Parathyroid adenoma (tissue), 2 donors: ENCODE measurements around the gene SKP1.

Experiments
- H2AFZ ChIP-seq: fragments of 300-600 bp; sonication (generic); one replicate; pipeline ENCODE4 v1.7.0; 2017; ENCODE audit warnings: antibody characterized with exemption, mild to moderate bottlenecking
- H3K27ac ChIP-seq: fragments of 300-600 bp; sonication (generic); one replicate; pipeline ENCODE4 v1.7.0; 2017
- H3K27me3 ChIP-seq: fragments of 300-600 bp; sonication (generic); one replicate; pipeline ENCODE4 v1.7.0; 2017; ENCODE audit warnings: low read length; ENCODE audit not compliant: control insufficient read depth, insufficient read depth
- H3K36me3 ChIP-seq: fragments of 300-600 bp; sonication (generic); one replicate; pipeline ENCODE4 v1.7.0; 2017; ENCODE audit warnings: low read length; ENCODE audit not compliant: control insufficient read depth, insufficient read depth
- H3K4me1 ChIP-seq: fragments of 300-600 bp; sonication (generic); one replicate; pipeline ENCODE4 v1.7.0; 2017; ENCODE audit warnings: control low read depth
- H3K4me2 ChIP-seq: fragments of 300-600 bp; sonication (generic); one replicate; pipeline ENCODE4 v1.7.0; 2017; ENCODE audit warnings: low read length
- H3K4me3 ChIP-seq: fragments of 300-600 bp; sonication (generic); one replicate; pipeline ENCODE4 v1.7.0; 2017; ENCODE audit warnings: low read depth, low read length
- H3K79me2 ChIP-seq: fragments of 300-600 bp; sonication (generic); one replicate; pipeline ENCODE4 v1.7.0; 2017; ENCODE audit warnings: control low read depth
- H3K9ac ChIP-seq: fragments of 300-600 bp; sonication (generic); one replicate; pipeline ENCODE4 v1.7.0; 2017; ENCODE audit warnings: mild to moderate bottlenecking
- H3K9me3 ChIP-seq: fragments of 300-600 bp; sonication (generic); one replicate; pipeline ENCODE4 v1.7.0; 2017; ENCODE audit warnings: low read length; ENCODE audit not compliant: control insufficient read depth
- TF ChIP-seq, protein P1 (sequence below): fragments of 300-600 bp; sonication (generic); IDR thresholded peaks from one replicate; pipeline ENCODE4 v1.7.0; 2017; ENCODE audit warnings: antibody characterized with exemption, mild to moderate bottlenecking
- donor health status: primary hyperparathyroidism.

The SKP1 gene

DNA sequence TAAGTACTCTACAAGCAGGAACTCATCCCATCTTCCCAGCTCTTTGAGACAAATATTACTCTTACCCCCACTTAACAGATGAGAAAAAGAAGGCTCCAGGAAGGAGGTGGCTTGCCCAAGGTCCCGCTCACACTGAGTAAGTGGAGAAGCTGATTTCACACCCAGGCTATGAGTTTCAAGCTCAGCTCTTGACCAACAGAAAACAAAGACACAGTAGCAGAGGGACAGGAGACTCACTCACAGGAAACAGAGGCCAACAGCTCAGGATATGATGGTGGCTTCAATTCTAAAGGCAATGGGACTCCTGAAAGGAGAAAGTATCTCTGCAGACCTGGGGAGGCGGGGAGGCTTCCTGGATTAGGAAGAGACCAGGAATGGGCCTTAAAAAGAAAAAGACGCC lies 69.0 kb downstream of the SKP1 start:
- Histone ChIP-seq H3K9me3 (no peaks in the 10 kb centered on the region), H3K79me2 (no peaks in the 10 kb centered on the region), H3K4me2 (no peak overlapping the region), H3K4me1 (peaks cover 9% of the 10 kb centered on the region), H3K27me3 (no peaks in the 10 kb centered on the region), H2AFZ (peak overlapping the region; percentile 58), H3K9ac (no peak overlapping the region), H3K4me3 (no peak overlapping the region), H3K36me3 (no peaks in the 10 kb centered on the region), H3K27ac (peak overlapping the region; percentile 44)
- TF ChIP-seq, protein P1, sequence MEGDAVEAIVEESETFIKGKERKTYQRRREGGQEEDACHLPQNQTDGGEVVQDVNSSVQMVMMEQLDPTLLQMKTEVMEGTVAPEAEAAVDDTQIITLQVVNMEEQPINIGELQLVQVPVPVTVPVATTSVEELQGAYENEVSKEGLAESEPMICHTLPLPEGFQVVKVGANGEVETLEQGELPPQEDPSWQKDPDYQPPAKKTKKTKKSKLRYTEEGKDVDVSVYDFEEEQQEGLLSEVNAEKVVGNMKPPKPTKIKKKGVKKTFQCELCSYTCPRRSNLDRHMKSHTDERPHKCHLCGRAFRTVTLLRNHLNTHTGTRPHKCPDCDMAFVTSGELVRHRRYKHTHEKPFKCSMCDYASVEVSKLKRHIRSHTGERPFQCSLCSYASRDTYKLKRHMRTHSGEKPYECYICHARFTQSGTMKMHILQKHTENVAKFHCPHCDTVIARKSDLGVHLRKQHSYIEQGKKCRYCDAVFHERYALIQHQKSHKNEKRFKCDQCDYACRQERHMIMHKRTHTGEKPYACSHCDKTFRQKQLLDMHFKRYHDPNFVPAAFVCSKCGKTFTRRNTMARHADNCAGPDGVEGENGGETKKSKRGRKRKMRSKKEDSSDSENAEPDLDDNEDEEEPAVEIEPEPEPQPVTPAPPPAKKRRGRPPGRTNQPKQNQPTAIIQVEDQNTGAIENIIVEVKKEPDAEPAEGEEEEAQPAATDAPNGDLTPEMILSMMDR, result no peak

DNA sequence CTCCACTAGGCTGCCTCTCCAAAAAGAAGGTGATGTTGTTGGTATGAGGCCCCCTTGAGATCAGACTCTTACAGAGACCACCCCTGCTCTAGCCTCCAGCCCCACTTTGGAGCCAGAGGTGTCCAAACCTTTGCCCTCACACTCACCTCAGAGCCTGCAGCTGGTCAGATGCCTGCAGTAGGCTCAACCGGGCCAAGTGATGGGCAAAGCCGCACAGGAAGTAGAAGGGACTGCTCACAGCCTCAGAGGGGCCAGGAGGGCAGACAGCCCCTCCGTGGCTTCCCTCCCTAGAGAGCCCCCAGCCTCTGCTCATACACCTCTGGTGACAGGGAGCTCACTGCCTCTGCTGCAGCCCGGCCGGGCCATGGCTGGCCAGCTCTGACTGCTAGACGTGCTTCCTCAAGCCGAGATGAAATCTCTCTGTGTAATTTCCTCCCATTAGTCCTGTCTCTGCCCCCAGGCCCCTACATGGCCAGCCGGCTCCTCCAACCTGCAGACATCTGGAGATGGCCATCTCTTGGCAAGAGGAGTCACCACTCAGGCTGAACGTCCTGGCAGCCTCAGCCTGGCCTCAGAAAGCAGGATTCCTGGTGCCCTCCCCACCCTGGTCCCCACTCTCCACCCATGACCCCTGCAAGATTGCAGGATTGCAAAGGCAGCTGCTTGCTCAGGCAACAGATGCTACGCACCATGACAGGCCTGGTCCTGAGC lies 69.6 kb downstream of the SKP1 start:
- peaks cover 9% of the 10 kb centered on the region for H3K4me1 ChIP-seq
- TF ChIP-seq, protein P1, result no peak
- no peak overlapping the region for H3K4me3 ChIP-seq
- H3K4me2 ChIP-seq, result no peak overlapping the region
- H3K9ac ChIP-seq, result no peak overlapping the region
- no peaks in the 10 kb centered on the region for H3K36me3 ChIP-seq
- no peaks in the 10 kb centered on the region for H3K27me3 ChIP-seq
- H3K9me3 ChIP-seq, result no peaks in the 10 kb centered on the region
- no peaks in the 10 kb centered on the region for H3K79me2 ChIP-seq
- peak overlapping the region; percentile 58 for H2AFZ ChIP-seq
- peak overlapping the region; percentile 44 for H3K27ac ChIP-seq

DNA sequence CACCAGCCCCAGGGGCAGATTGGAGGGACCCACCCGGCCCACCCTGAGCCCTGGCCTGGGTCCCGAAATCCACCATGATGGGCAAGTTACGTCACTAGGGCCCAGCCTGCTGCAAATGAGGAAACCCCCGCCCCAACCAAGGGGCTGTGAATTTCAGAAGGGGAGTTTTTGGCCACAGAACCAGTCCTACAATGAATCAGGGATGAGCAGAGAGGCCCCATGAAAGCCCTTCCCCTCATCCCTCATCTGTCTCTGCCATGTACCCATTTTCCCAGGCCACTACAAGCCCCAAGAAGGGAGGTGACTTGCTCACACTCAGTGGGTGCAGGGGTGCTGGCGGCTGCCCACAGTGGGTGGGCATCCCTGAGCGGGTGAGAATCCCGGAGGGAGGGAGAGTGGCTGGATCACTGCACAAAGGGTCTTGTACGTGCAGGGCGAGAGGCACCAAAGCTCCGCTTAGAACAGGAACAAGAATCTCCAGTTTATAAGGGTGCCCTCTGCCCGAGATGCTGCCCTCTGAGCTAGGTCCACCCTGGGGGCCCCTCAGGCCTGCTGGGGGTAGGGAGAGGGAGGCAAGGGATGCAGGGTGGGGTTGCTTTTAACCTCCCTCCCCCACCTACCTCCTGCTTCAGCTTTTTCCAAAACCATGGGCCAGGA lies 72.6 kb downstream of the SKP1 start:
- Histone ChIP-seq H3K27ac (no peak overlapping the region), H3K79me2 (no peaks in the 10 kb centered on the region), H3K4me3 (no peak overlapping the region), H3K27me3 (no peaks in the 10 kb centered on the region), H3K9me3 (no peaks in the 10 kb centered on the region), H3K4me2 (no peak overlapping the region), H3K36me3 (no peaks in the 10 kb centered on the region), H2AFZ (no peak overlapping the region), H3K4me1 (peaks cover 9% of the 10 kb centered on the region), H3K9ac (no peak overlapping the region)
- TF ChIP-seq, protein P1, result no peak

DNA sequence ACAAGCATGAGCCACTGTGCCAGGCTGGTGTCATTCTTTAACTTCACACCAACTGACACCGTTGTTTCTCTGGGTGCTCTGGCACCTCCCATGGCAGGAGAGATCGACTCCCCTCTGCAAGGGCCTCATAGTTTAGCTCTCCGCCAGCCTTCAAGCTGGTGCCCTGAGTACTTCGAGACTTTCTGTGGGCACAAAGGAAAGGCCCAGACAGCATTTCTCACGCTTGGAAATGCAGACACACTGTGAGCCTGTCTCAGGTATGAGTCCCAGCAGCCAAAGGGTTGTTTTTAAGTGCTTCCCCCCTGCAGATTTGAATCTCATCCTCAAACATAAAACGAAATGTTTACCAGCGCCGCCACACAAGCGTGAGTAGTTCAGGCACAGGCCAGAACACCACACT lies 73.4 kb downstream of the SKP1 start:
- Histone ChIP-seq H3K4me3 (no peak overlapping the region), H3K4me1 (peaks cover 9% of the 10 kb centered on the region), H3K27ac (no peak overlapping the region), H2AFZ (no peak overlapping the region), H3K4me2 (no peak overlapping the region), H3K27me3 (no peaks in the 10 kb centered on the region), H3K36me3 (no peaks in the 10 kb centered on the region), H3K79me2 (no peaks in the 10 kb centered on the region), H3K9ac (no peak overlapping the region), H3K9me3 (no peaks in the 10 kb centered on the region)
- TF ChIP-seq, protein P1, result no peak
